GM21717 (cell line): ENCODE data around the gene NRIP1.

Experiments used
- ATAC-seq: cut with Tn5 transposase; IDR thresholded peaks from one replicate; pipeline ENCODE4 v1.9.1; 2021; ENCODE audit warnings: mild to moderate bottlenecking, moderate library complexity; ENCODE audit not compliant: unreplicated experiment

The NRIP1 gene

DNA sequence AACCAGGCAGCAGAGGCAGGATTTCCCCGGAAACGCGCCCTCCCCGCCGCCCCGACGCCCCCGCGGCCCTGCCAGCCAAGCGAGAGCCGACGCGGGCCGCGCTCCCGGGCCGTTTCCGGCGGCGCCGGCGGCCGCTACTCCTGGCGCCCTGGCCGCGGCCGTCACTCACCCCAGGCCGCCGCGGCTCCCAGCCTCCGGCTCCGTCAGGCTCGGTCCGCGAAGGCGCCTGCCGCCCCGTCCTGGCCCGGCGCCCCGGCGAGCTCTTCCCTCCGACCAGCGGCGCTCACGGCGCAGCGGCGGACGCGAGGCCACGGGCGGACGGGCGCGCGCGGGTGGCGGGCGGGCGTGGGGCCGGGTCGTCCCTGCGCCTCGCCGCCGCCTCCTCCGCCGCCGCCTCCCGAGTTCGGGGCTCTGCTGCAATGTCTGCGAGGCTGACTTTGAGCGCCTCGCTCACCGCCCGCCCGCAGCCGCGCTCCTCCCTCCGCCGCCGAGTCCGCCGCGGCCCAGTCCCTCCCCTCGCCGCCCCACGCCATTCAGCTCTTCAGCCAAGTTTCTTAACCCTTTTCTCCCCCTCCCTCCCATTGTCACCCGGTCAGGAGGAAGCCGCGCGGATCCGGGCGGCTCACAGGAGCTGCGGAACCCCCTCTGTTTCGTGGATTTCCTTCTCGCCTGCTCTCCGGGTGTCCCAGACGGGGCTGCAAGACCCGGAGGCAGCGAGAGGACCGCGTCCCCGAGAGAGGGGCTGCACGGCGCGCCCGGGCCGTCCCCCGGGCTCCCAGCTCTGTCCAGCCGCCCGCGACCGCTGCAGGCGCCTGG lies at the start of gene NRIP1:
TSS of gene NRIP1 (minus strand) at position 425 of the 816 bp plus-strand sequence. CDS start 96,808 bp downstream, outside the sequence.
- peak; percentile 80 for ATAC-seq

- ATAC-seq, result no peak
Measured at GRCh38 chr21:15112858-15113257, 48.1 kb upstream of the NRIP1 start.

DNA sequence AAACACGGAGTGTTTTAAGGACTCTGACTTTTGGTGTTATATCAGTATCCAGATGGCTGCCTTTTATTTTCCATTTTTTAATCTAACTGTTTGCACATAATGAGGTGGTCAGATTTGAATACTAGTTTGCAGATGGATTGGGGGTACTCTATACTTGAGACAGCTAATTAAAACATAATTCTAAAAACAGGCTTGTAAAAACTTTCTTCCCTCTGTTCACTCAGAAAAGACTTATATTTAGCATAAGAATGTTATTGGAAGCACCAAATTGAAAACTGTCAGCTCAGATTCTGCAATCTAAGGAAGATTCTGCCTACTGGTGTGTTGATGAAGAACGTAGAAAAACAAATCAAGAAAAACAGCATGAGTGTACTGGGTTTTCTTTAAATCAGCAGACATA lies 44.0 kb upstream of the NRIP1 start:
- ATAC-seq, result no peak

- ATAC-seq, result no peak
Measured at GRCh38 chr21:15104470-15104869, 39.7 kb upstream of the NRIP1 start.

- no peak for ATAC-seq
Measured at GRCh38 chr21:15098908-15099307, 34.1 kb upstream of the NRIP1 start.

- no peak for ATAC-seq
Measured at GRCh38 chr21:15098181-15098580, 33.4 kb upstream of the NRIP1 start.

DNA sequence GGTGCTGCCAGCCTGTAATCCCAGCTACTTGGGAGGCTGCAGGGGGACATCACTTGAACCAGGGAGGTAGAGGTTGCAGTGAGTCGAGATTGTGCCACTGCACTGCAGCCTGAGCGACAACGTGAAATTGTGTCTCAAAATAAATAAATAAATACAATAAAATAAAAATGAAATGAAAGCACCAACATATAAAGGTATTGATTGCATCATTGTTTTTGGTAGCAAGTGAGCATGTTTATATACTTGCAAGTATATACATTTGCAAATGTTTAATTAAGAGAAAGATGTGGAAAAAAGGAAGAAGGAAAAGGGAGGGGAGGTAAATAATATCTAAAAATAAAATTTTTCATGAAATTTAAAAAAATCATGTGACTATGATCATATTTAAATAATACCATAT lies 32.8 kb upstream of the NRIP1 start:
- no peak for ATAC-seq

DNA sequence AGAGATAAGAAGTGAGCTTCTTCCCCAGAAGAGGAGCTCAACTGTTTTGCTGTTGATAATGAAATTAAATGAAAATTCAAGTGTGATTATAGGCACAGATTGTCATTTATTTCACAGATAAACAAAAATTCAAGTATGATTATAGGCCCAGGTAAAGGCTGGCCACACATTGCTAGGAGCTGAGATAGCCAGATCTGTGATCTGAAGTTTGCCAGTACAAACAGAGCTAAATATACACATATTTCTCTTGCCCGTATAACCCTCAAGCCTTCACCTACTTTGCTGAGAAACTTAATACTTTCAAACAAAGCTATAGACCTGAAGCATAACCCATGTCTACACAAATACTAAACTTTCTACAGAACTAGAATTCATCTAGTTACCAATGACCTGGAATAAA lies 31.3 kb upstream of the NRIP1 start:
- ATAC-seq, result no peak

GRCh38 chr21:15095326-15095725 lies 30.5 kb upstream of the NRIP1 start:
- no peak for ATAC-seq

DNA sequence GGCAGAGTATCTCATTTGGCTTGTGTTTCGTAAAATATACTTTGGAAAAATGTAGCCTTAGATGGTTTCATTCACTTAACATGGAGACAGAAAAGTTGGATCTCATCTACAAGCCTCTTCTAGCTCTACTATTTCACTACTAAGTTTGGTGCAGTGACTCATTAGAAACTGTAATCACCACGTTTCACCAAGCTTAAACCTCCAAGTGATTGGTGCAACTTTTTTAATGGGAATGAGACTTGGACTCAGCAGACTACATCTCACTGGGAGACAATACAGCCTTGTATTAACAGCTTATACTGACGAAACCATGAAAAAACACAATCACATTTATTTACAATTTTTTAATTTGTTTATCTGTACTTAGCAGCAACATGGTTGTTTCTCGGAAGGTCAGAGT lies 29.9 kb upstream of the NRIP1 start:
- ATAC-seq, result no peak

DNA sequence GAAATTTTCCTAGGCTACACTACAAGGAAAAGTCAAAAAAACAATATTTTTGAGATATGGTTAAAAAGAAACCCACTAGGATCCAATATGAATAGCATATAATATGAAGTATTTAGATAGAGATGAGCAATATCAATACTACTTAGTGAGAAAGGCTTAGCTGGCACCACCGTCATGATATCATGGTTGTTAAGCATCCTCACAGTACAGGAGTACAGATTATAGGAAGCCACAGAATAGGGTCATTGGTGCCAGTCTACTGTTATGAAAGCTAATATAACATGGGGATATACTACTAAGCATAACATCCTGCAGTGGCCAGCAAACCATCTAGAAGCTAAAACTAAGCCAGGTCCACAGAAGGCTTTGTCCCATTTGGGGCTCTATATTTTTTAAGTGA lies 28.4 kb upstream of the NRIP1 start:
- no peak for ATAC-seq

- no peak for ATAC-seq
Measured at GRCh38 chr21:15092745-15093144, 27.9 kb upstream of the NRIP1 start.

DNA sequence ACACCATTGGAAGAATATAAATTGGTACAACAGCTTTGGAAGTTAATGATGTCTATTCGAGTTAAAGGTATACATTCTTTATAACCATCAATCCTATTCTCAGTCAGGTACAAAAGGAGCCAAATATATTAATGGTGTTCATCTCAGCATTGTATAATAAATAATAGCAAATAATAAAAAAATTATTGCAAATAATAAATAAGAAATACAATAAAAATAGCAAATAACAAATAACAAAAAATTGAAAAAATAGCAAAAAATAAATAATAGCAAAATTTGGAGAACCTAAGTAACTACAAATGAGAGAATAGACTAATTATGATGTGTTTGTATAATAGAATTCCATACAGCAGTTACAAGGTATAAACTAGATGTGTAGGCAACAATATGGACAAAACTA lies 25.6 kb upstream of the NRIP1 start:
- no peak for ATAC-seq

- ATAC-seq, result no peak
Measured at GRCh38 chr21:15088488-15088887, 23.7 kb upstream of the NRIP1 start.

- no peak for ATAC-seq
Measured at GRCh38 chr21:15084668-15085067, 19.9 kb upstream of the NRIP1 start.

DNA sequence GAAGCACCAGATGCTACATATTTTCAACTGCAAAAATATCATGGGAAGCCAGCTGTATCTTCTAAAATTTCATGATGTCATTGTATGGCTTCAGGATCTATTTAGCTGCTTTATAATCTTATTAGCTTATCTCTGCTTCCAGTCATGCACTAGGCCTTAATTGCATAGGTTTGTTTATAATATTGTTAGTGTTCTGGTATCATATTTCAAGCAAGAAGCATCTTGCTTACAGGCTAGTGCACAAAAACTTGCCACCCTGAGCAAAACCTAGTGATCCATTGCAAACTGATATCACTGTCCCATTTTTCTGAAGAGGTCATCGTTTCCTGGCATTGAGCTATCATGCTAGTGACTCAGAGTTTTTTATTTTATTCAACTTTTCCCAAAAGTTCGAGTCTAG lies 15.7 kb upstream of the NRIP1 start:
- no peak for ATAC-seq

DNA sequence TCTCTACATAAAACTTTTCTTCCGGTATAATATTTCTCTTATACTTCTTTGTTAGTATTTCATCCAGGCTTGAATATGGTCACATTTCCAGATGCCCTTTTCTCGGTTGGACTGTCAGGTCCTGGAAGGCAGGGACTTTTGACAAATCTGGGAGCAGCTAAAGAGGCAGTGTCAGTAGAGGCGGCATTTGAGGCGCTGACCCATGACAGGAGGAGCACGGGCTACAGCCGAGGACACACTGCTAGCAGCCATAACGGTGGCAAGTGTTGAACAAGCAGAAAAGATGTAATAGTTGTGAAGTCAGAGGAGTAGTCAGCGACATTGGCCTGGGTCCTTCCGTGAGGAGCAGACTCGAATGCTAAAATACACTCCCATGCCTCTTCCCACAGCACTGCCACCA lies 14.5 kb upstream of the NRIP1 start:
- no peak for ATAC-seq

- no peak for ATAC-seq
Measured at GRCh38 chr21:15078180-15078579, 13.4 kb upstream of the NRIP1 start.

GRCh38 chr21:15077529-15078145 lies 12.8 kb upstream of the NRIP1 start:
- ATAC-seq, result no peak

- no peak for ATAC-seq
Measured at GRCh38 chr21:15076730-15077129, 11.9 kb upstream of the NRIP1 start.

DNA sequence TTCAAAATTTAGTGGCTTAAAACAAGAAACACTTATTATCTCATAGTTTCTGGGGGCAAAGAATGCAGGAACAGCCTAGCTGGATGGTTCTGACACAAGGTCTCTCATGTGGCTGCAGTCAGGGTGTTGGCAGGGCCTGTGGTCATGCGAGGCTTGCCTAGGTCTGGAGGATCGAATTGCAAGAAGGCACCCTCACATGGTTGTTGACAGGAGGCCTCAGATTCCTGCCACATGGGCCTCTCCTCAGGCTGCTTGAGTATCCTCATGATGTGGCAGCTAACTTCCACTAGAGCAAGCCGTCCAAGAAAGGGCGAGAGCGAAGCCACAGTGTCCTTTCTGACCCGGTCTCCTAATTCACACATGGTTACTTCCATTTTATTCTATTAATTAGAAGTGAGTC lies 6.2 kb upstream of the NRIP1 start:
- ATAC-seq, result no peak

DNA sequence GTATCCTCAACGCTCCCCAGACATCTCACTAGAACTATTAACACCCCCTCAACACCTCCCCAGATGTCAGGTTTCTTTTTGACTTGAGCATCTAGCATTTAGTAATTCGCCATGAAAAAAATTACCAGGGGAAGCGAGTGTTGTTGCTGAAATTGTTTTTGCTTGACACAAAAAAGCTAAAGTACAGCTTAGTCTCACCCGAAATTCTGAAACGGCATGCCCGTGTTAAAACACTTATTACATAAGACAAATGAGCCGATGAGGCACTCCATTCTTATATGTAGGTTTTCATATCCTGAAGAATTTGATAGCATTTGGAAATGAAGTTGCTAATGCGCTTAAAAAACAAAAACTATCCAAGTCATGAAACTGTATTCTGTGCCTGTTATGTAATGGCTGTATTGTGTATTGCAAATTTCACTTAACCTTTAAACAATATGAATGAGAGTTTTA lies 1.3 kb upstream of the NRIP1 start:
- ATAC-seq, result no peak
